ENCODE data around the gene AUH. TPM values are rescaled to one million over a fixed set of nuclear protein-coding genes. Genes with fewer than 3 reads are reported as not detected.

The AUH gene
- total RNA-seq, 4 donors from 2014 or later, result 26.0 to 61.0 (median 31.0) TPM

DNA sequence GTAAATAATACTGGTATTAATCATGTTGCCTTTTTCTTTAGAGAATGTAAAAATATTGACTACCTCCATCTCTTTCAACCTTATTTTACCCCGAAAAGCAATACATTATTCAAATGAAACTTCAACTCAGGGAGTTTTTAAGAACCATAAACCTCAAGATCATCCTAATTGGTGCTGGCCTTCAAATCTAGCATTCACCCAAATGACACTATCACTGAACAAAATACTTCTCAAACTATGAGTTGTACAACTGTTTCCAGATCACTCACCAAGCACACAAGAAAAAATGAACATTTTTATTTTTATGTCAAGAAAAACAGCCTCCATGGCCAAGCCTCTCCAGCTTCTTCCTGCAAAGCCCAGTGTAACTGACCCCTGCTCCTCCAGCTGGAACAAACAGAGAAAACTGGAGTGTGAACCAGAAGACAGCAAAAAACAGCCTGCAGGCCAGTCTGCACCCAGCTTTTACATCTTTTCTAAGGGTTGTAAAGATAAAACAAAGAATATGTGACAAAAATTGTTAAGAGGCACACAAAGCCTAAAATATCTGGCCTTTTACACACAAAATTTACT lies 21.2 kb downstream of the AUH start:
- H3K9me3 ChIP-seq, result no peaks in the 10 kb centered on the region
- WGBS, result 95% methylated on average over 1 of the region's 1 CpG
- no peaks in the 10 kb centered on the region for H3K27me3 ChIP-seq
- TF ChIP-seq, protein P1, sequence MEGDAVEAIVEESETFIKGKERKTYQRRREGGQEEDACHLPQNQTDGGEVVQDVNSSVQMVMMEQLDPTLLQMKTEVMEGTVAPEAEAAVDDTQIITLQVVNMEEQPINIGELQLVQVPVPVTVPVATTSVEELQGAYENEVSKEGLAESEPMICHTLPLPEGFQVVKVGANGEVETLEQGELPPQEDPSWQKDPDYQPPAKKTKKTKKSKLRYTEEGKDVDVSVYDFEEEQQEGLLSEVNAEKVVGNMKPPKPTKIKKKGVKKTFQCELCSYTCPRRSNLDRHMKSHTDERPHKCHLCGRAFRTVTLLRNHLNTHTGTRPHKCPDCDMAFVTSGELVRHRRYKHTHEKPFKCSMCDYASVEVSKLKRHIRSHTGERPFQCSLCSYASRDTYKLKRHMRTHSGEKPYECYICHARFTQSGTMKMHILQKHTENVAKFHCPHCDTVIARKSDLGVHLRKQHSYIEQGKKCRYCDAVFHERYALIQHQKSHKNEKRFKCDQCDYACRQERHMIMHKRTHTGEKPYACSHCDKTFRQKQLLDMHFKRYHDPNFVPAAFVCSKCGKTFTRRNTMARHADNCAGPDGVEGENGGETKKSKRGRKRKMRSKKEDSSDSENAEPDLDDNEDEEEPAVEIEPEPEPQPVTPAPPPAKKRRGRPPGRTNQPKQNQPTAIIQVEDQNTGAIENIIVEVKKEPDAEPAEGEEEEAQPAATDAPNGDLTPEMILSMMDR (IDR thresholded peaks at IDR 0.05), result no peak
- TF ChIP-seq POLR2A (IDR thresholded peaks at IDR 0.05) (no peak), POLR2AphosphoS5 (IDR thresholded peaks at IDR 0.05) (no peak), EP300 (IDR thresholded peaks at IDR 0.05) (no peak)
- H3K4me1 ChIP-seq, result peaks cover 3% of the 10 kb centered on the region
- DNase-seq (ENCODE audit: low spot score in 2 of 2), result no peak
- H3K27ac ChIP-seq, result no peak overlapping the region
- no peak overlapping the region for H3K4me3 ChIP-seq
- peaks cover 35% of the 10 kb centered on the region for H3K36me3 ChIP-seq

DNA sequence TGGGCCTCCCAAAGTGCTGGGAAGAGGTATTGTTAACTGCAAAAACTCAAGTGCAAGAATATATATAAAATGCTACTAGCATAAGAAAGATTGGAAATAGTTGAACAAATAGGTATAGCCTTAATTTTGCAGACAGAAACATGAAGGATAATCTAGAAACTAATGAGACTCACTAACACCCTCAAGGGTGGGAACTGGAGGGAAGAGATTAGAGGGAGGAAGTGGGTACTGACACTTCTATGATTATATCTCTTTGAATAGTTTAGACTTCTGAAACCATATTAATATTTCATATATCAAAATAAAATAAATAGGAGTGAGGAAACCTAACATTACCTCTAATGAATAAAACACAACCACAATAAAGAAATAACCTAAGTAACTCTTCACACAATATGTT lies 23.0 kb downstream of the AUH start:
- no peak for DNase-seq (ENCODE audit: low spot score in 2 of 2)
- H3K27me3 ChIP-seq, result no peaks in the 10 kb centered on the region
- no peak overlapping the region for H3K27ac ChIP-seq
- no peak for TF ChIP-seq EP300 (IDR thresholded peaks at IDR 0.05)
- no peak overlapping the region for H3K4me3 ChIP-seq
- peaks cover 3% of the 10 kb centered on the region for H3K4me1 ChIP-seq
- no peaks in the 10 kb centered on the region for H3K9me3 ChIP-seq
- H3K36me3 ChIP-seq, result peaks cover 38% of the 10 kb centered on the region

DNA sequence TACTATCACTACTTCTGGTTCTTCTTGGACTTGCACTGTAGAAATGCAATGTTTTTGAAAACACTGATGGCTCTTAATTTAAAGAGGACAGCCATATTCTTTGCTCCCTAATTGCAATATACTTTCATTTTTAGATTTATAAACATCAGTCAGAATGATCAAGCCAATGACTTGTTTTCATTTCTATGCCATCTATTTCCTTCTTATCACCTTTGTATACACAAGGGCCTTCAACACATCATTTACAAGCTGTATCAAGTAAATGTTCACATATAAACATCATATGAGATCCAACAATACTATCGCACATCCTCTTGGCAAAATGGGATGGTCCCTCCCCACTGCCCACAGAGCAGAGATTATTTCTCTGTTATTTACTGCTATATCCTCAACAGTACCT lies 24.9 kb downstream of the AUH start:
- Histone ChIP-seq H3K4me1 (peaks cover 3% of the 10 kb centered on the region), H3K27me3 (no peaks in the 10 kb centered on the region), H3K27ac (no peak overlapping the region), H3K9me3 (no peaks in the 10 kb centered on the region), H3K36me3 (peaks cover 33% of the 10 kb centered on the region), H3K4me3 (no peak overlapping the region)
- no peak for DNase-seq (ENCODE audit: low spot score in 2 of 2)
- WGBS, result 100% methylated on average over 1 of the region's 1 CpG
- TF ChIP-seq POLR2A (IDR thresholded peaks at IDR 0.05), result no peak
- TF ChIP-seq, protein P1 (IDR thresholded peaks at IDR 0.05), result no peak

DNA sequence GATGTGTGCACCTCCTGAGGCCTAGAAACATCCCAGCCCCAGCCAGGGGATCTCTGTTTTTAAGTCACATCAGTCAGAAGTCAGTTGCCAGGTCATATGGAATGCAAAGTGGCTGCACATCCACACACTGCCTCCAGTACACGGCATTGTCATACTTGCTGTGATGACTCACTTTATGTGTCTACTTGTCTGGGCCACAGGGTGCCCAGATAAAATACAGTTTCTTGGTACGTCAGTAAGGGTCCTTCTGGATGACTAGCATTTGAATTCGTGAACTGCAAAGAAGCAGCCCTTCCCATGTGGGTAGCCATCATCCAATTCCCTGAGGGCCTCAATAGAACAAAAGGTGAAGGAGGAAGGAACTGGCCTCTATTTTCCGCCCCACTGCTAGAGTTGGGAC lies 27.7 kb downstream of the AUH start:
- Histone ChIP-seq H3K9me3 (no peaks in the 10 kb centered on the region), H3K36me3 (peaks cover 21% of the 10 kb centered on the region), H3K4me1 (no peaks in the 10 kb centered on the region), H3K27me3 (no peaks in the 10 kb centered on the region), H3K27ac (no peak overlapping the region), H3K4me3 (no peak overlapping the region)
- TF ChIP-seq POLR2A (IDR thresholded peaks at IDR 0.05) (no peak), POLR2AphosphoS5 (IDR thresholded peaks at IDR 0.05) (no peak), EP300 (IDR thresholded peaks at IDR 0.05) (no peak)
- TF ChIP-seq, protein P1 (IDR thresholded peaks at IDR 0.05), result no peak
- 98% methylated on average over 4 of the region's 4 CpGs for WGBS
- DNase-seq (ENCODE audit: low spot score in 2 of 2), result no peak

DNA sequence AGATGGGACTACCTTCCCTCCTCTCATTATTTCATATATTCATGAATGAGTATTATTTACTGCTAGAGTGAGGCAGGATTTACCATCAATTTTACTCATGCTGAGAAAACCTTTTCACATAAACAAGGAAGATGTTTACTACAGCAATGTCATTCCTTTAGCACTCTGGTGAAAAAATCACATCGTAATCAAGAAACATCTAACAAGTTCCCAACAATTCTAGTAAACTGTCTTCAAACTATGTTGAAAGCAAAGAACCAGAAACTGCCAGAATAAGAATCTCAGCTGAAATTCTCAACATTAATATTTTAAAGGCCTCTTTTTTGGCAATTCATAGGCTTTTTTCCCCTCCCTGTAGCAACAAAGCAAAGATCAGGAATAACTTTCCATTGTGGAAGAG lies 28.2 kb downstream of the AUH start:
- DNase-seq (ENCODE audit: low spot score in 2 of 2), result no peak
- H3K4me3 ChIP-seq, result no peak overlapping the region
- H3K27me3 ChIP-seq, result no peaks in the 10 kb centered on the region
- TF ChIP-seq EP300 (IDR thresholded peaks at IDR 0.05) (no peak), POLR2AphosphoS5 (IDR thresholded peaks at IDR 0.05) (no peak), POLR2A (IDR thresholded peaks at IDR 0.05) (no peak)
- TF ChIP-seq, protein P1 (IDR thresholded peaks at IDR 0.05), result no peak
- no peaks in the 10 kb centered on the region for H3K4me1 ChIP-seq
- WGBS, result 88% methylated on average over 1 of the region's 1 CpG
- H3K36me3 ChIP-seq, result peaks cover 18% of the 10 kb centered on the region
- no peaks in the 10 kb centered on the region for H3K9me3 ChIP-seq
- H3K27ac ChIP-seq, result no peak overlapping the region
